MM.1S (cell line): Measurements from ENCODE around the gene IL37.

ENCODE experiments used
- DNase-seq: peaks from one replicate; pipeline ENCODE4 v3.0.0-alpha.2; 2015
- H2AFZ ChIP-seq: fragments of 300-600 bp; sonication (generic); 2 replicates; pipeline ENCODE4 v1.6.0; 2016; ENCODE audit warnings: antibody characterized with exemption, low read length
- H3F3A ChIP-seq: fragments of 300-600 bp; sonication (generic); 2 replicates; pipeline ENCODE4 v1.6.1; 2016; ENCODE audit warnings: mild to moderate bottlenecking, antibody characterized with exemption, low read length, moderate library complexity, mixed read lengths; ENCODE audit not compliant: insufficient read depth
- H3K27ac ChIP-seq: fragments of 300-600 bp; sonication (generic); 2 replicates; pipeline ENCODE4 v1.5.1; 2016; ENCODE audit warnings: mild to moderate bottlenecking, low read length
- H3K27me3 ChIP-seq: fragments of 300-600 bp; sonication (generic); replicated peaks from 2 replicates; pipeline ENCODE4 v1.6.0; 2016; ENCODE audit warnings: low read length; ENCODE audit not compliant: insufficient read depth
- H3K36me3 ChIP-seq: fragments of 300-600 bp; sonication (generic); replicated peaks from 2 replicates; pipeline ENCODE4 v1.6.1; 2016; ENCODE audit warnings: mild to moderate bottlenecking, low read length, mixed read lengths; ENCODE audit not compliant: insufficient read depth
- H3K4me1 ChIP-seq: fragments of 300-600 bp; sonication (generic); 2 replicates; pipeline ENCODE4 v1.6.1; 2016; ENCODE audit warnings: low read length, mixed read lengths
- H3K4me2 ChIP-seq: fragments of 300-600 bp; sonication (generic); 2 replicates; pipeline ENCODE4 v1.6.0; 2016; ENCODE audit warnings: low read depth, low read length
- H3K4me3 ChIP-seq: fragments of 300-600 bp; sonication (generic); 2 replicates; pipeline ENCODE4 v1.5.1; 2016; ENCODE audit warnings: low read length, mixed read lengths
- H3K79me2 ChIP-seq: fragments of 300-600 bp; sonication (generic); 2 replicates; pipeline ENCODE4 v1.6.1; 2016; ENCODE audit warnings: mixed run types, low read length, mixed read lengths
- H3K9ac ChIP-seq: fragments of 300-600 bp; sonication (generic); 2 replicates; pipeline ENCODE4 v1.6.1; 2016; ENCODE audit warnings: low read length, mixed read lengths
- H3K9me2 ChIP-seq: fragments of 300-600 bp; sonication (generic); replicated peaks from 2 replicates; pipeline ENCODE4 v1.6.1; 2016; ENCODE audit warnings: mild to moderate bottlenecking, low read length, mixed read lengths; ENCODE audit not compliant: insufficient read depth
- H3K9me3 ChIP-seq: fragments of 300-600 bp; sonication (generic); replicated peaks from 2 replicates; pipeline ENCODE4 v1.6.1; 2016; ENCODE audit warnings: mild to moderate bottlenecking, low read length, mixed read lengths; ENCODE audit not compliant: insufficient read depth
- H4K20me1 ChIP-seq: fragments of 300-600 bp; sonication (generic); 2 replicates; pipeline ENCODE4 v1.6.1; 2016; ENCODE audit warnings: mild to moderate bottlenecking, low read length, moderate library complexity, mixed read lengths; ENCODE audit not compliant: insufficient read depth
- EZH2 ChIP-seq: fragments of 300-600 bp; sonication (generic); optimal IDR thresholded peaks from 2 replicates; pipeline ENCODE3; 2017; ENCODE audit warnings: low read depth, mild to moderate bottlenecking, antibody characterized with exemption, low read length, mixed read lengths
- EZH2phosphoT487 ChIP-seq: fragments of 300-600 bp; sonication (generic); IDR thresholded peaks from 2 replicates; pipeline ENCODE4 v1.6.1; 2018; ENCODE audit warnings: antibody characterized with exemption, low read length
- TF ChIP-seq, protein P1 (sequence below): fragments of 300-600 bp; sonication (generic); IDR thresholded peaks from 2 replicates; pipeline ENCODE4 v1.5.1; 2016; ENCODE audit warnings: antibody characterized with exemption, low read length, mixed read lengths

The IL37 gene

DNA sequence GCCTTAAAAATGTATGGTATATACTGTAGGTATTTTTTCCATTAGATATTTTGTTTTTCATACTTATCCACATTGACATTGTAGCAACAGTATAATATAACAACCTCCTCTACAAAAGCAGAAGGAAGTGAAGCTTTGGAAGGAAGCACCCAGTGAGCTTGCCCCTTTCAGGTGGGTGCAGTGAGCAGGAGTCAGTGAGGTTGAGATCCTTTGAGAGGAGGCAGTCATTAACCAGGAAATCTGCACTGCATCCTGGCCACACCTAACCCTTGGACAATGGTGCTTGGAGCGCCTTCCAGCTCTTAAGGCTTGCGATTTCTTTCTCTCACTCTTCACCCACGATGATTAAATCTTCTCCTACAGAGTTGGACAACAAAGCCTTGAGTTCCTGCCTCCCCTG, 13.9 kb downstream of the IL37 start:
- Histone ChIP-seq H3K4me2 (no peak overlapping the region), H3F3A (no peaks in the 10 kb centered on the region), H3K36me3 (no peaks in the 10 kb centered on the region), H3K9me3 (no peaks in the 10 kb centered on the region), H3K27ac (no peak overlapping the region), H2AFZ (no peak overlapping the region), H4K20me1 (no peaks in the 10 kb centered on the region), H3K79me2 (no peaks in the 10 kb centered on the region), H3K4me1 (no peaks in the 10 kb centered on the region), H3K4me3 (no peak overlapping the region), H3K9me2 (no peaks in the 10 kb centered on the region), H3K27me3 (no peaks in the 10 kb centered on the region), H3K9ac (no peak overlapping the region)
- no peak for DNase-seq
- TF ChIP-seq, protein P1, sequence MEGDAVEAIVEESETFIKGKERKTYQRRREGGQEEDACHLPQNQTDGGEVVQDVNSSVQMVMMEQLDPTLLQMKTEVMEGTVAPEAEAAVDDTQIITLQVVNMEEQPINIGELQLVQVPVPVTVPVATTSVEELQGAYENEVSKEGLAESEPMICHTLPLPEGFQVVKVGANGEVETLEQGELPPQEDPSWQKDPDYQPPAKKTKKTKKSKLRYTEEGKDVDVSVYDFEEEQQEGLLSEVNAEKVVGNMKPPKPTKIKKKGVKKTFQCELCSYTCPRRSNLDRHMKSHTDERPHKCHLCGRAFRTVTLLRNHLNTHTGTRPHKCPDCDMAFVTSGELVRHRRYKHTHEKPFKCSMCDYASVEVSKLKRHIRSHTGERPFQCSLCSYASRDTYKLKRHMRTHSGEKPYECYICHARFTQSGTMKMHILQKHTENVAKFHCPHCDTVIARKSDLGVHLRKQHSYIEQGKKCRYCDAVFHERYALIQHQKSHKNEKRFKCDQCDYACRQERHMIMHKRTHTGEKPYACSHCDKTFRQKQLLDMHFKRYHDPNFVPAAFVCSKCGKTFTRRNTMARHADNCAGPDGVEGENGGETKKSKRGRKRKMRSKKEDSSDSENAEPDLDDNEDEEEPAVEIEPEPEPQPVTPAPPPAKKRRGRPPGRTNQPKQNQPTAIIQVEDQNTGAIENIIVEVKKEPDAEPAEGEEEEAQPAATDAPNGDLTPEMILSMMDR = no peak

DNA sequence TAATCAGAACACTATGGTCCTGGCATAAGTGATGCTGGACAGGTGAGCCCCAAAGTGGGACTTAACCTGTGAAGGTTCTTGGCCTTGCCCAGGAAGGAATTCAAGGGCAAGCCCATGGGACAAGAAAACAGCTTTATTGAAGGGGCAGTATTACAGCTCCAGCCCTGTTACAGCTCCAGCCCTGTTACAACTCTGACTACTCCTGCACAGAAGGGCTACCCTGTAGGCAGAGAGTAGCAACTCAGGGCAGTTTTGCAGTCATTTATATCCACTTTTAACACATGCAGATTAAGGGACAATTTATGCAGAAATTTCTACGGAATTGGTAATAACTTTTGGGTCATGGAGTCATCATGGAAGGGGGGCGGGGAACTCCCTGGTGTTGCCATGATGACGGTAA, 15.7 kb downstream of the IL37 start:
- Histone ChIP-seq H2AFZ (no peak overlapping the region), H3K9me2 (no peaks in the 10 kb centered on the region), H3K79me2 (no peaks in the 10 kb centered on the region), H3K9ac (no peak overlapping the region), H4K20me1 (no peaks in the 10 kb centered on the region), H3F3A (no peaks in the 10 kb centered on the region), H3K4me3 (no peak overlapping the region), H3K27me3 (no peaks in the 10 kb centered on the region), H3K4me1 (no peaks in the 10 kb centered on the region), H3K27ac (no peak overlapping the region), H3K4me2 (no peak overlapping the region), H3K9me3 (no peaks in the 10 kb centered on the region), H3K36me3 (no peaks in the 10 kb centered on the region)
- TF ChIP-seq EZH2phosphoT487 = no peak
- TF ChIP-seq EZH2 = no peak
- TF ChIP-seq, protein P1 = no peak
- no peak for DNase-seq

DNA sequence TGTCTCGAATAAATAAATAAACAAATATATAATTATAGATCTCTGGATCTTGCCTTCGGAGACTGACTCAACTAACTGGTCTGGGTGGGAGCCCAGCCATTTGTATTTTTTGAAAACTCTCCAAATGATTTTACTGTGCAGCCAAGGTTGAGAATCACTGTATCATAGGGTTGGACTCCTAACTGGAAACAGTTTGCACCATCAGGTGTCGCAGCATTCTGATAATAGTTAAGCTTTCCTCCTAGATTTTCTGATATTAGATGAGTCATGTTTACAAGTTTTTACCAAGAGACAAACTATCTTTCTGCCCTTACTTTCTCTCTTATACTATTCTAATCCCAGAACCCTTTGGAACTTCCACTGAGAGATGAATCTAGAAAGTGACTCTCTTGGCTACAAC, 16.8 kb downstream of the IL37 start:
- Histone ChIP-seq H3K27ac (no peak overlapping the region), H3K9me2 (no peaks in the 10 kb centered on the region)

More for the DNA sequence above, 16.8 kb downstream of the IL37 start:
- H4K20me1 ChIP-seq = no peaks in the 10 kb centered on the region
- no peak overlapping the region for H2AFZ ChIP-seq
- no peak overlapping the region for H3K4me2 ChIP-seq
- H3K4me1 ChIP-seq = no peaks in the 10 kb centered on the region
- TF ChIP-seq EZH2 = no peak
- TF ChIP-seq EZH2phosphoT487 = no peak
- TF ChIP-seq, protein P1 = no peak
- no peaks in the 10 kb centered on the region for H3K36me3 ChIP-seq
- no peaks in the 10 kb centered on the region for H3K27me3 ChIP-seq
- H3K9ac ChIP-seq = no peak overlapping the region
- no peaks in the 10 kb centered on the region for H3K9me3 ChIP-seq
- no peak overlapping the region for H3K4me3 ChIP-seq
- no peaks in the 10 kb centered on the region for H3F3A ChIP-seq
- DNase-seq = no peak
- H3K79me2 ChIP-seq = no peaks in the 10 kb centered on the region
